COR-L47 (cell line): ENCODE results near the gene ENHO.

Experiments
- DNase-seq: peaks from one replicate; lab custom pipeline; 2025; lab: John Stamatoyannopoulos, UW

ENHO gene

GRCh38 chr9:34524349-34524748 lies 1.6 kb upstream of the ENHO start:
- DNase-seq: no peak

- DNase-seq: no peak
These were observed 501 bp downstream of the ENHO start for GRCh38 chr9:34522091-34522887.

- no peak for DNase-seq
These were observed 1.3 kb downstream of the ENHO start for GRCh38 chr9:34521406-34522045.

GRCh38 chr9:34520505-34521385 lies 2.0 kb downstream of the ENHO start:
- no peak for DNase-seq

GRCh38 chr9:34520096-34520495 lies 2.7 kb downstream of the ENHO start:
- no peak for DNase-seq

- no peak for DNase-seq
These were observed 3.3 kb downstream of the ENHO start for GRCh38 chr9:34519321-34520020.

GRCh38 chr9:34518896-34519295 lies 3.9 kb downstream of the ENHO start:
- DNase-seq: no peak

GRCh38 chr9:34518110-34518616 lies 4.6 kb downstream of the ENHO start:
- no peak for DNase-seq

- DNase-seq: no peak
These were observed 5.6 kb downstream of the ENHO start for GRCh38 chr9:34517185-34517584.

- DNase-seq: no peak
These were observed 6.8 kb downstream of the ENHO start for GRCh38 chr9:34515959-34516358.

GRCh38 chr9:34514816-34515215 lies 8.0 kb downstream of the ENHO start:
- DNase-seq: no peak

GRCh38 chr9:34514401-34514800 lies 8.4 kb downstream of the ENHO start:
- no peak for DNase-seq

GRCh38 chr9:34513567-34514214 lies 9.1 kb downstream of the ENHO start:
- DNase-seq: no peak

GRCh38 chr9:34512131-34513078 lies 10.4 kb downstream of the ENHO start:
- DNase-seq: no peak

GRCh38 chr9:34510497-34511468 lies 12.0 kb downstream of the ENHO start:
- peak; percentile 30 for DNase-seq

GRCh38 chr9:34508951-34509350 lies 13.8 kb downstream of the ENHO start:
- no peak for DNase-seq

GRCh38 chr9:34508463-34508862 lies 14.3 kb downstream of the ENHO start:
- DNase-seq: no peak

- DNase-seq: no peak
These were observed 14.8 kb downstream of the ENHO start for GRCh38 chr9:34507966-34508365.

- DNase-seq: no peak
These were observed 15.2 kb downstream of the ENHO start for GRCh38 chr9:34507556-34507955.
